Keratinocyte (primary cell): ENCODE measurements around the gene GREB1. TPM values are rescaled to one million over a fixed set of nuclear protein-coding genes. Genes with fewer than 3 reads are reported as not detected.

ENCODE experiments used
- DNase-seq: peaks from one replicate; pipeline ENCODE4 v3.0.0-alpha.2; 2011; ENCODE audit warnings: low read depth, missing footprints, low spot score
- FAIRE-seq: peaks from 2 replicates; lab custom pipeline; 2011; peaks lifted over from hg19 to GRCh38; lab: Jason Lieb, UNC
- H2AFZ ChIP-seq: 2 replicates; pipeline ENCODE4 v1.6.0; 2012; ENCODE audit warnings: low read length, control low read depth, inconsistent platforms; ENCODE audit not compliant: control insufficient read depth
- H3K27ac ChIP-seq: 2 replicates; pipeline ENCODE4 v1.5.1; 2011; ENCODE audit warnings: low read length; ENCODE audit not compliant: control insufficient read depth, insufficient read depth
- H3K27me3 ChIP-seq: 3 replicates; pipeline ENCODE4 v1.6.0; 2011; ENCODE audit warnings: low read length; ENCODE audit not compliant: control insufficient read depth, insufficient read depth; ENCODE audit errors: extremely low read depth
- H3K36me3 ChIP-seq, 2 experiments: 2 replicates in 1 of 2; 3 replicates in 1 of 2; pipeline ENCODE4 v1.5.1; 2011; ENCODE audit warnings: low read length in 2 of 2, mild to moderate bottlenecking in 1 of 2; ENCODE audit not compliant: control insufficient read depth in 2 of 2, insufficient read depth in 2 of 2; ENCODE audit errors: extremely low read depth in 1 of 2
- H3K4me1 ChIP-seq: 3 replicates; pipeline ENCODE4 v1.5.1; 2011; ENCODE audit warnings: low read length; ENCODE audit not compliant: control insufficient read depth, insufficient read depth; ENCODE audit errors: extremely low read depth
- H3K4me2 ChIP-seq: 3 replicates; pipeline ENCODE4 v1.6.0; 2011; ENCODE audit warnings: low read depth, low read length; ENCODE audit not compliant: control insufficient read depth, insufficient read depth; ENCODE audit errors: extremely low read depth
- H3K4me3 ChIP-seq, 3 experiments: fragments of 200-600 bp in 1 of 3; sonication (generic) in 1 of 3; 2 replicates in 2 of 3; 3 replicates in 1 of 3; pipeline ENCODE4 v1.5.1; 2011 to 2016; ENCODE audit warnings: low read length in 3 of 3, mild to moderate bottlenecking in 3 of 3, control low read depth in 2 of 3, inconsistent platforms in 1 of 3, low read depth in 1 of 3, mixed read lengths in 1 of 3, mixed run types in 1 of 3, moderate library complexity in 1 of 3; ENCODE audit not compliant: control insufficient read depth in 2 of 3, insufficient read depth in 2 of 3; ENCODE audit errors: extremely low read depth in 1 of 3
- H3K79me2 ChIP-seq: 2 replicates; pipeline ENCODE4 v1.6.0; 2012; ENCODE audit warnings: low read length; ENCODE audit not compliant: control insufficient read depth, insufficient read depth
- H3K9ac ChIP-seq: 3 replicates; pipeline ENCODE4 v1.6.0; 2011; ENCODE audit warnings: low read length; ENCODE audit not compliant: control insufficient read depth, insufficient read depth; ENCODE audit errors: extremely low read depth
- H3K9me1 ChIP-seq: 3 replicates; pipeline ENCODE4 v1.6.0; 2011; ENCODE audit warnings: low read length; ENCODE audit not compliant: control insufficient read depth, insufficient read depth; ENCODE audit errors: extremely low read depth
- H3K9me3 ChIP-seq: 2 replicates; pipeline ENCODE4 v1.5.1; 2012; ENCODE audit warnings: low read depth, low read length; ENCODE audit not compliant: control insufficient read depth
- H4K20me1 ChIP-seq: 3 replicates; pipeline ENCODE4 v1.6.0; 2011; ENCODE audit warnings: low read length; ENCODE audit not compliant: control insufficient read depth, insufficient read depth; ENCODE audit errors: extremely low read depth
- EZH2 ChIP-seq: IDR thresholded peaks from one replicate; pipeline ENCODE4 v1.6.1; 2012; ENCODE audit warnings: inconsistent platforms, mild to moderate bottlenecking, low read length, moderate library complexity
- dilution Hi-C: fragments of 300-500 bp; cut with MboI; formaldehyde crosslinking; loops from one replicate; pipeline ENCODE4 v1.7.0; 2020; ENCODE audit warnings: low sequenced_read_pairs; ENCODE audit not compliant: extremely low pct_ligation_motif_present
- polyA plus RNA-seq, 5 experiments: library from polyadenylated mRNA; depleted of rRNA in 3 of 5; stranded (reverse) in 3 of 5; stranded (forward) in 1 of 5; unstranded in 1 of 5; fragments of >200 nt; gene quantifications; 1 replicate in 1 of 5; 2 replicates in 3 of 5; 3 replicates in 1 of 5; pipeline versions ENCODE4 v1.2.1 to v1.2.3, GENCODE V29; 2011 to 2012; ENCODE audit warnings: missing spikeins in 2 of 5, low read depth in 1 of 5, low replicate concordance in 1 of 5
- TF ChIP-seq, protein P1 (sequence below), 3 experiments: IDR thresholded peaks in 1 of 3; conservative IDR thresholded peaks in 1 of 3; optimal IDR thresholded peaks in 1 of 3; 2 replicates in 2 of 3; 3 replicates in 1 of 3; pipeline versions ENCODE3 to v1.5.1; 2011; ENCODE audit warnings: low read length in 3 of 3, mild to moderate bottlenecking in 3 of 3, moderate library complexity in 2 of 3, control low read depth in 1 of 3, inconsistent platforms in 1 of 3; ENCODE audit not compliant: insufficient read depth in 2 of 3; ENCODE audit errors: extremely low read depth in 1 of 3

GREB1 gene
- polyA plus RNA-seq, 1 donor (not counting 4 experiments of a cell fraction or from before 2014, with no cell fraction given): 0.13 TPM

GRCh38 chr2:11560806-11561205 lies 27.0 kb downstream of the GREB1 start:
- TF ChIP-seq, protein P1, sequence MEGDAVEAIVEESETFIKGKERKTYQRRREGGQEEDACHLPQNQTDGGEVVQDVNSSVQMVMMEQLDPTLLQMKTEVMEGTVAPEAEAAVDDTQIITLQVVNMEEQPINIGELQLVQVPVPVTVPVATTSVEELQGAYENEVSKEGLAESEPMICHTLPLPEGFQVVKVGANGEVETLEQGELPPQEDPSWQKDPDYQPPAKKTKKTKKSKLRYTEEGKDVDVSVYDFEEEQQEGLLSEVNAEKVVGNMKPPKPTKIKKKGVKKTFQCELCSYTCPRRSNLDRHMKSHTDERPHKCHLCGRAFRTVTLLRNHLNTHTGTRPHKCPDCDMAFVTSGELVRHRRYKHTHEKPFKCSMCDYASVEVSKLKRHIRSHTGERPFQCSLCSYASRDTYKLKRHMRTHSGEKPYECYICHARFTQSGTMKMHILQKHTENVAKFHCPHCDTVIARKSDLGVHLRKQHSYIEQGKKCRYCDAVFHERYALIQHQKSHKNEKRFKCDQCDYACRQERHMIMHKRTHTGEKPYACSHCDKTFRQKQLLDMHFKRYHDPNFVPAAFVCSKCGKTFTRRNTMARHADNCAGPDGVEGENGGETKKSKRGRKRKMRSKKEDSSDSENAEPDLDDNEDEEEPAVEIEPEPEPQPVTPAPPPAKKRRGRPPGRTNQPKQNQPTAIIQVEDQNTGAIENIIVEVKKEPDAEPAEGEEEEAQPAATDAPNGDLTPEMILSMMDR (optimal IDR thresholded peaks at IDR 0.05 in 1 of 3, IDR thresholded peaks at IDR 0.05 in 1 of 3, conservative IDR thresholded peaks at IDR 0.05 in 1 of 3; ENCODE audit: extremely low read depth in 1 of 3, insufficient read depth in 2 of 3, low read length in 3 of 3): no peak
- no peak for TF ChIP-seq EZH2
- peaks cover 23% of the 10 kb centered on the region for H3K27me3 ChIP-seq
- no peak for FAIRE-seq

GRCh38 chr2:11562011-11562410 lies 28.2 kb downstream of the GREB1 start:
- Histone ChIP-seq H3K9ac (no peak overlapping the region), H3K4me1 (peaks cover 8% of the 10 kb centered on the region), H3K9me1 (no peaks in the 10 kb centered on the region), H3K79me2 (no peaks in the 10 kb centered on the region), H2AFZ (no peak overlapping the region), H3K36me3 (no peaks in the 10 kb centered on the region), H3K27ac (no peak overlapping the region), H3K4me2 (no peak overlapping the region), H3K27me3 (peaks cover 15% of the 10 kb centered on the region), H3K9me3 (no peaks in the 10 kb centered on the region), H3K4me3 (no peak overlapping the region), H4K20me1 (no peaks in the 10 kb centered on the region)
- no peak for DNase-seq
- FAIRE-seq: peak; percentile 68
- dilution Hi-C loops: no loop called here
- TF ChIP-seq EZH2: no peak
- TF ChIP-seq, protein P1 (optimal IDR thresholded peaks at IDR 0.05 in 1 of 3, IDR thresholded peaks at IDR 0.05 in 1 of 3, conservative IDR thresholded peaks at IDR 0.05 in 1 of 3; ENCODE audit: extremely low read depth in 1 of 3, insufficient read depth in 2 of 3, low read length in 3 of 3): no peak

More at GRCh38 chr2:11560806-11561205, 27.0 kb downstream of the GREB1 start:
- dilution Hi-C loops: no loop called here
- H4K20me1 ChIP-seq: no peaks in the 10 kb centered on the region
- no peak overlapping the region for H3K9ac ChIP-seq
- no peak for DNase-seq
- H3K9me3 ChIP-seq: no peaks in the 10 kb centered on the region
- no peaks in the 10 kb centered on the region for H3K79me2 ChIP-seq
- no peak overlapping the region for H2AFZ ChIP-seq
- H3K4me1 ChIP-seq: peaks cover 8% of the 10 kb centered on the region
- H3K4me3 ChIP-seq: no peak overlapping the region
- no peaks in the 10 kb centered on the region for H3K9me1 ChIP-seq
- H3K27ac ChIP-seq: no peak overlapping the region
- H3K36me3 ChIP-seq: no peaks in the 10 kb centered on the region
- H3K4me2 ChIP-seq: no peak overlapping the region
